Measurements from ENCODE around the gene CENPF. TPM values are rescaled to one million over a fixed set of nuclear protein-coding genes. Genes with fewer than 3 reads are reported as not detected.

CENPF gene
- total RNA-seq, 1 donor, result 30.7 TPM

DNA sequence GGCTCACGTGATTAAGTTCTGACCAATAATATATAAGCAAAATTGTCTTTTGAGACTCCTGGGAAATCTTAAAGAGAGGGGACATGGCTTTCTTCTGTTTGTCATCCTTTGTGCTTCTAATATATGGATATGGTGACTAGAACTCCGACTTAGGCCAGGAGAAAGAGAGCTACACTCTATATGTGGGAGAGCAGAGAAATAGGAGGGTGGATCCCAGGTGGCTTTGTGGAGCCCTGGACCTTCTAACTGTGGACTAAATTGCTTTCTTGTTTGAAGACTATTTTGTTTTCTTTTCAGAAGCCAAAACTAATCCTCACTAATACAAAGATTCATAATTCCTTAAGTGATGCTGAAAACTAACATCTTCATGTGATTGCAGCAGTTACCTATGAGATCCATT, 75.0 kb downstream of the CENPF start:
- no peak for DNase-seq (ENCODE audit: low read depth)
- TF ChIP-seq, protein P1, sequence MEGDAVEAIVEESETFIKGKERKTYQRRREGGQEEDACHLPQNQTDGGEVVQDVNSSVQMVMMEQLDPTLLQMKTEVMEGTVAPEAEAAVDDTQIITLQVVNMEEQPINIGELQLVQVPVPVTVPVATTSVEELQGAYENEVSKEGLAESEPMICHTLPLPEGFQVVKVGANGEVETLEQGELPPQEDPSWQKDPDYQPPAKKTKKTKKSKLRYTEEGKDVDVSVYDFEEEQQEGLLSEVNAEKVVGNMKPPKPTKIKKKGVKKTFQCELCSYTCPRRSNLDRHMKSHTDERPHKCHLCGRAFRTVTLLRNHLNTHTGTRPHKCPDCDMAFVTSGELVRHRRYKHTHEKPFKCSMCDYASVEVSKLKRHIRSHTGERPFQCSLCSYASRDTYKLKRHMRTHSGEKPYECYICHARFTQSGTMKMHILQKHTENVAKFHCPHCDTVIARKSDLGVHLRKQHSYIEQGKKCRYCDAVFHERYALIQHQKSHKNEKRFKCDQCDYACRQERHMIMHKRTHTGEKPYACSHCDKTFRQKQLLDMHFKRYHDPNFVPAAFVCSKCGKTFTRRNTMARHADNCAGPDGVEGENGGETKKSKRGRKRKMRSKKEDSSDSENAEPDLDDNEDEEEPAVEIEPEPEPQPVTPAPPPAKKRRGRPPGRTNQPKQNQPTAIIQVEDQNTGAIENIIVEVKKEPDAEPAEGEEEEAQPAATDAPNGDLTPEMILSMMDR (IDR thresholded peaks at IDR 0.05; ENCODE audit: insufficient read depth, low read depth, low read length), result no peak
- H3K4me3 ChIP-seq (ENCODE audit: low read depth, low read length), result no peak overlapping the region

DNA sequence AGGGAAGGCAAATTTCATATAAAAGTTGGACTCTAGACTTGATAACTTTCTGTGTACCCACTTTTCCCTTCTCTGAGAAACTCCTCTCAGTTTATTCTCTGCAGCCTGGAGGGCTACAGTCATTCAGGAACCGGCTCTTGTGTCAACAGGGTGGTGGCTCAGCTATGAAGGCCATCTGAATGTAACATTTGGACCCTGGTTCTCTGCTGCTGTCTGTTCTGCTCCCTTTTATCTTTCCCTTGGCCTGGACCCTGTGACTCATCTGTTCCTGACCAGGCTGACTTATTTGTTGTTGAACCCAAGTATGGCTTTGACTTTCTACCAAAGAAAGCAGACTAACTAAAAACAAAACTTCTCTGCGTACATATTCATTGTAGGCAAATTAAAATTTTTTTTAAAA, 75.4 kb downstream of the CENPF start:
- TF ChIP-seq, protein P1 (IDR thresholded peaks at IDR 0.05; ENCODE audit: insufficient read depth, low read depth, low read length), result no peak
- DNase-seq (ENCODE audit: low read depth), result no peak
- no peak overlapping the region for H3K4me3 ChIP-seq (ENCODE audit: low read depth, low read length)

DNA sequence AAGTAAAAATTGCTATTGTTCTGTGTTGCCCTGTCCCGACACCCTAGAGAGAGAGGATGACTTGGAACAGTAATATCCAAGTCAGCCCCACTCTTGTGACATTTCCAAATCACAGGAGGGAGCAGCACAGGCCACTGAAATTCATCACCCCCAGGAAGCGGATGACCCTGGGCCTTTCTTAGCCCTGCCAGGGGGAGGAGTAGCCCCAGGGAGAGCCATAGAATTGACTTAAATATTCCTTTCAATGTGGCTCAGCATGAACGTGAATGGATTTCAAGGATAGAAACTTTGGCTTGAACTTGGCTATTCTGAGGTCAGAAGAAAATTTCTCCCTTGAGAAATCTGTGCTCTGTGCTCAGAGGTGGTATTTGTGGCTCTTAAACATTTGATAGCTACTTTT, 80.6 kb downstream of the CENPF start:
- TF ChIP-seq, protein P1 (IDR thresholded peaks at IDR 0.05; ENCODE audit: insufficient read depth, low read depth, low read length), result no peak
- no peak for DNase-seq (ENCODE audit: low read depth)
- H3K4me3 ChIP-seq (ENCODE audit: low read depth, low read length), result no peak overlapping the region

DNA sequence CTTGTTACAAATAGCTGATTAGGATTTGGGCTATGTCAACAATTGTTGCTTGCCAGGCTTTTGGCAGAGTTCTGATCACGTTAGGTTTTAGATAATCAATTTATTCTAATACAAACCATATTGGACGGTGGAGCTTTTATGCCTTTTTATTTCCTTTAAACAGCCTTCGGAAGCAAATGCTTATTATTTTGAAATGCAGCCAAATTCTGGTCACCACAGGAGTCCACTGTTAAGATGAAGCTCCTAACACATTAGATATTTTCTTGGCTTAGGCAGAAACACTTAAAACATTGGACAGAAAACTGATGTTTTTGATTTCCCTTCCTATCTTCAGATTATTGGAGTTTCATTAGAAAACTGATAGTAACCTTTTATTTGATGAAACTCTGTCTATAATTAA, 82.9 kb downstream of the CENPF start:
- DNase-seq (ENCODE audit: low read depth), result no peak
- TF ChIP-seq, protein P1 (IDR thresholded peaks at IDR 0.05; ENCODE audit: insufficient read depth, low read depth, low read length), result no peak
- no peak overlapping the region for H3K4me3 ChIP-seq (ENCODE audit: low read depth, low read length)

DNA sequence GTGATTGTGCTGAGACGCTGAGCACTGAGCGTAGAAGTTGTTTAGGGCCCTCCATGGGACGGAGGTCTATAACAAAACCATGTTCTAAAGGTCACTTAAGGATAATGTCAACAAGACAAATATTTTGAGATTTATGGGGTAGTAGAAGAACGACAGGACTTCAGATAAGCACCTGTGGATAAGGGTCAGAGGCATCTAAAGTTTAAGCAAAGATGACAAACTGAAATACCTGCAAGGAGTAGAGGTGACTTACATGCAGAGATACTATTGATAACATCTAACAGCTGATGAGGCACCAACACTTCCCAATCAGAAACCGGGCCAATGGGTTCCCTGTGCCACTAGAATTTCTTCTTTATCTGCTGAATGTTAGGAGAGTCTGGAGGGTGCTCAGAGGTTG, 83.5 kb downstream of the CENPF start:
- DNase-seq (ENCODE audit: low read depth), result no peak
- TF ChIP-seq, protein P1 (IDR thresholded peaks at IDR 0.05; ENCODE audit: insufficient read depth, low read depth, low read length), result no peak
- H3K4me3 ChIP-seq (ENCODE audit: low read depth, low read length), result no peak overlapping the region

DNA sequence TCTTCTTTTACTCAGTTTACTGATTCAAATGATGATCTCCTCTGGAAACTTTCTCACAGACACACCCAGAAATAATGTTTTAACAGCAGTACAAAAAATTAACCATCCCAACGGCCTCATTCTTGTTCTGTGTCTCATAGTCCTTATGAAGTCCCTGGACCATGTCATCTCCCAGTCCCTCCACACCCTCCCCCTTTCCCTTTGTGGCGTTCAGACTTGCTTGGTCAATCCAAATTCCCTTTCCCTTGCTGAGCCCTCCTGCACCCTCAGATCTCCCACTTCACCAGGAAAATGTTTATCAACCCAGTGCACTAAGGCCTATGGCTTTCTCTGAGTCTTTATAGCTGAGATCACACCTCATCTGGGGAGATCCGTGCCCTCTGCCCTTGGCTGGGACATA, 85.9 kb downstream of the CENPF start:
- no peak overlapping the region for H3K4me3 ChIP-seq (ENCODE audit: low read depth, low read length)
- DNase-seq (ENCODE audit: low read depth), result no peak
- TF ChIP-seq, protein P1 (IDR thresholded peaks at IDR 0.05; ENCODE audit: insufficient read depth, low read depth, low read length), result no peak

DNA sequence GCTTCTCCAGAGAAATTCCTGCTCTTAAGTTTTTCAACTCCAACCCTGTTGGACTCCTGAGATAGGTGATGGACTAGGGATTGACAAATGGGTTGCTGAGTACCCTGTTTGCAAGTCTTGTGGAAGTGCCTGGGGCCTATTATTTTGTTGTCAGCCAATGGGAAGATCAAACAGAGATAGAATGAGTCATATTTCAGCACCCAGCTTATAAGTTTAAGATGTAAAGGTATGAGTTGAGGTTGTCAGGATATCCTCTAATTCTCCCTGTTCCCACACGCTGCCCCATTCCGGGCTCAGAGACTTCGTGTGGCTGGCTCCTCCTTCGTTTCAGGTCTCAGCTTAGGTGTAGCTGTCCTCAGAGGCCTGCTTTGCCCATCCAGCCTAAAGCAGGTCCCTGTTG, 91.8 kb downstream of the CENPF start:
- TF ChIP-seq, protein P1 (IDR thresholded peaks at IDR 0.05; ENCODE audit: insufficient read depth, low read depth, low read length), result no peak
- no peak for DNase-seq (ENCODE audit: low read depth)
- H3K4me3 ChIP-seq (ENCODE audit: low read depth, low read length), result no peak overlapping the region
